GM18951 (cell line): ENCODE data around the gene RYR2.

Source experiments
- POLR2A ChIP-seq: IDR thresholded peaks from 4 replicates; pipeline ENCODE4 v1.6.1; 2011; ENCODE audit warnings: mild to moderate bottlenecking; ENCODE audit not compliant: insufficient read length, insufficient read depth; ENCODE audit errors: extremely low read depth
- in situ Hi-C: fragments of 300-500 bp; cut with MboI; formaldehyde crosslinking; loops from one replicate; pipeline ENCODE4 v1.12.0; 2022; ENCODE audit warnings: low sequenced_read_pairs, mixed read lengths, inconsistent platforms; ENCODE audit not compliant: unreplicated experiment

The RYR2 gene

DNA sequence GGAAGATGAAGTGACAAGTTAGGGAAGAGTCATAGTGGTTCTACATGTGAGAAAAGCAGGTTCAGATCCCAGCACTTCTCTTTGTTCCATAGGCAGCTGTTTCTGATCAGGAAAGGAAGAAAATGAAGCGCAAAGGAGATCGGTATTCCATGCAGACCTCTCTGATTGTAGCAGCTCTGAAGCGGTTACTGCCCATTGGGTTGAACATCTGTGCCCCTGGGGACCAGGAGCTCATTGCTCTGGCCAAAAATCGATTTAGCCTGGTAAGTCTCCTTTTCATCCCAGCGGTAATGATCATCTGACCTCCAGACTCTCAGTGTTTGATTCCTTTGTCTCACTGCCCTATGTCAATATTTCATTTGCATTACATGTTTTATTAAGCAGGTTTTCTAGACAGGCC is 675.1 kb downstream of the RYR2 start:
- TF ChIP-seq POLR2A: no peak
- in situ Hi-C loops: no loop called here

DNA sequence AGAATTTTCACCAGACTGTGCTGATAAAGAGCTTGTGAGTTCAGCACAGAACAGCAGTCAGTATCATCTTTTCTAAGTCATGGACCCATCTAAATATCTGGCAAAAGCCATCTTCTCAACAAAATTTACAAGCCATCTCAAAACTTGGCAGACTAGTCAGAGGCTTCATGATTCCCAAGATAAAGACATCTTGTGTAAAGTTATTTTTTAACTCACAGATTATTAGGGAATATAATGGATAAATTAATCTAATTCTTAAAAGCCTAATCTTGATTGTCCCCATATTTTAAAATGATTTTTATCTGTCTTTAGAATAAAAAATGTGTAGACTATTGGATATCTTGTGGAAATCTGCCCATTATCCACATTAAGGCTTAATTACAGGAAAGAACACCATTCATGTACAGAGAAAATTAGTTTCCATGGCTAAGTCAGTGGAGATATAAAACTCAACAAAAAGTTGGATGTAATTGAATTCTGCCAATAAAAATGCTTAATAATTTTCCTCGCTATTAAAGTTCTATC is 688.9 kb downstream of the RYR2 start:
- in situ Hi-C loops: no loop called here
- TF ChIP-seq POLR2A: no peak

DNA sequence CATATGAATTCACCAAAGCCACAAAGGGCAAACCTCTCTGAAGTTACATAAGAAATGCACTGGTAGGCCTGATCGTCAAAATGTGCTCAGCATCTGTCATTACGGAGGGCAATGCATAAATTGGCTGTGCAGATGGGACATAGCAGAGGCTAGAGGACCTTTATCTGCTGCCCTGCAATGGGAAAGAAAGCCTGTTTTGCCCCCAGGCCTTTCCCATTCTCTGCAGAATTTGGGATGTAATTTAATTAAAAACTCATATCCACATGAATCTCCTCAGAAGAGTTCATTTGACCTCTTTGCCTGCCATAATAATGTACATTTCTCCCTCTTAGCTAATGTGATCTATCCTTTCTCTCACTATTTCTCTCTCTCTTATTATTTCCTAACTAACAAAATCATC is 690.7 kb downstream of the RYR2 start:
- in situ Hi-C loops: no loop called here
- no peak for TF ChIP-seq POLR2A

DNA sequence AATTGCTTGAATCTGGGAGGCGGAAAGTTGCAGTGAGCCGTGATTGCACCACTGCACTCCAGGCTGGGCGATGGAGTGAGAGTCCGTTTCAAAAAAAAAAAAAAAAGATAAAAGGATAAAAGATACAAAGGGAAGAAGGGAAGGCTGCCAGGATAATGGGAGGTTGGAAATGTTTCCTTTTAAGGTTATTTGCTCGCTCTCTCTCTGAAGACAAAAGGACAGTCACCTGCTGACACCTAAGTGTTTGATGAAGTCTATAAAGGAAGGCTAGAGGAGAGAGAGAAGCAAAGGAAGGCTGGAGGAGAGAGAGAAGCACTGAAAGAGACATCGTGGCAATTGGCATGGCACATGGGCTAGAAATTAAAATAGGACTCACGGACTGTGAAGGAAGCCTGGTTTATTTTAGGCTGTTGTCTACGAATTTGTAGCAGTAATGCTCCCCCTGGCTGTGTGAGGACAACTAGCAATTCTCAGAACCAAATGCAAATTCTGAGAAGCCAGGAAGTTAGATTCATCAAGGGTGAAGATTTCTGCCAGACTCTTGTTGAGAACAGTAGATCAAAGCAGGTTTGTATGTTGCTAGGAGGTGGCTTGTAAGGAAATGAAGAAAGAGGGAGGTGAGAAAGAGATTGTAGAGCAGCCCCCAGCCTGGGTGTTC is 694.5 kb downstream of the RYR2 start:
- in situ Hi-C loops: no loop called here
- TF ChIP-seq POLR2A: no peak

DNA sequence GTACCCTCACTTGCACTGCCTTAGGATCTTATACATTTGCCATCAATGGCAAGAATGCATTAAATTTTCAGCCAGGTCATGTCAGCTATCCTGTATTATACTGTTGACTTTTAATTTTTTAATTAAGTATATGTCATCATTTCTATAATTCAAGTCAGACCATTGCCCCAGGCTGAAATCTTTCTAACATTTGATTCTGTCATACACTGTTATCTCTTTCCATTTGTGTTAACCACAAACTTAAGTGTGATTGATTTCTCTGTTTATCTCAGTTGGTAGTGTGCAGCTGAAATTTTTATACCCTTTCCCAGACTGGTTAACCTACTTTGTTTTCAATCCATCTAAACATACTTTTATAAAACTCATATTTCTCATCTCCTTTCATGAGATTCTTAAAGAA is 695.5 kb downstream of the RYR2 start:
- in situ Hi-C loops: no loop called here
- TF ChIP-seq POLR2A: no peak

DNA sequence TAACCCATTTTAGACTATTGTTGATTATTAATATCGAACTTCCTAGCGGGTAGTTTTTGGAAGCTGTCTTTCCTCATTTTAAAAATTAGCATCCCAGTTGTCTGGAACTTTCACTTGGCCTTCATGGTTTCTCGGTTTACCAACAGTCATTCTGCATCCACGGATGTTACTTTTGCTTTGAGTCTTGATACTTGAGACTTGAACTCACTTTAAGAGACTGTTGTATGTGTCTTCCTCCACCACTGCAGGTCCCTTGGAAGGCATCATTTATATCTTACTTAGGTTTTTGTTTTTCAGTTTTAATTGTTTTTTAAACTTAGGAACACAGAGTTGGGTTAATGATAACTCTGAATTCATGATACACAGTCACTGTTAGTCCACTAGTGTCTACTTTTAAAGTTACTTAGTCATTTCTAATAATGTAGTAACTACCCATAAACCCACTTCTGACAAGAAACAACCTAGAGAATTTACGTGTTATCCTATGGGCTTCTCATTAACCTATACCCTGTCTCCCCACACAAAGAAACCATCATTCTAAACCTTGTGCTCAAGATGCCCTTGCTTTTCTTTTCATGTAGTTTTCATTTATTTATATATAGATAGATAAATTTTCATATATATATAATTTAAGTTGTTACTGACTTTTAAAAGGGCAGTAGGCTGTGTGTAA is 696.1 kb downstream of the RYR2 start:
- in situ Hi-C loops: no loop called here
- TF ChIP-seq POLR2A: no peak

DNA sequence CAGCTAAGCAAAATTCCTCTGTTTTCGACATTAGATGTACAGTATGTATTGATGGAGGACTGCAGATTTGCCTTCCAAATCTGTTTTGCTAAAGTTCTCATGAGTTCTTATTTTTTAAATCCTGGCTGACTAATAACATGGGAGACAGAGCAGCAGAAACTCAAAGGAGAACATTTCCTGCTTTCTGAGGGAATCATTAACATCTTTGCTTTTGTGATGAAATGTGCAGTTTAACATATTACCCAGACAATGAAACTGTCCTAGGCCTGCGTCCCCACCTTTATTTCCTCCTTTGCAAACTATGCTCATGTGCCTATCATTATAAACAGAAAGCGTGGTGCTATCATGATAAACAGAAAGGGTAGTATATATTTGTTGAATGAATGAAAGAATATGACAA is 698.9 kb downstream of the RYR2 start:
- in situ Hi-C loops: no loop called here
- TF ChIP-seq POLR2A: no peak

DNA sequence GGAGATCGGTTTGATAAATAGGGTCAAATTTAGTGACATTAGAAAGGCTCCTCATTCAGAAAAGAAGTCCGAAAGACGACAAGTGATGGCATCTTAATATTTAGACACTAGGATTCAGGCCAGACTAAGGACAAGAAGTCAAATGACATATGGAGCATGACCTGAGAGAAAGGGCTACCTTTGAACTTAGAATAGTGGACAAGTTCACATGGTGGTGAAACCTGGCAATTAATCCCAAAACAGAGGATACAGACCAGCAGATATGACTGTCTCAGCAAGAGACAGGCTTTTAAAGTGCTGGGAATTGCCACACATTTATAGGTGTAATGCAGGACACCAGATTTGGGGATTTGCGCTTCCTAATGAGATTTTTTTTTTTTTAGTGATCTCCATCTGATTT is 703.6 kb downstream of the RYR2 start:
- in situ Hi-C loops: no loop called here
- no peak for TF ChIP-seq POLR2A

DNA sequence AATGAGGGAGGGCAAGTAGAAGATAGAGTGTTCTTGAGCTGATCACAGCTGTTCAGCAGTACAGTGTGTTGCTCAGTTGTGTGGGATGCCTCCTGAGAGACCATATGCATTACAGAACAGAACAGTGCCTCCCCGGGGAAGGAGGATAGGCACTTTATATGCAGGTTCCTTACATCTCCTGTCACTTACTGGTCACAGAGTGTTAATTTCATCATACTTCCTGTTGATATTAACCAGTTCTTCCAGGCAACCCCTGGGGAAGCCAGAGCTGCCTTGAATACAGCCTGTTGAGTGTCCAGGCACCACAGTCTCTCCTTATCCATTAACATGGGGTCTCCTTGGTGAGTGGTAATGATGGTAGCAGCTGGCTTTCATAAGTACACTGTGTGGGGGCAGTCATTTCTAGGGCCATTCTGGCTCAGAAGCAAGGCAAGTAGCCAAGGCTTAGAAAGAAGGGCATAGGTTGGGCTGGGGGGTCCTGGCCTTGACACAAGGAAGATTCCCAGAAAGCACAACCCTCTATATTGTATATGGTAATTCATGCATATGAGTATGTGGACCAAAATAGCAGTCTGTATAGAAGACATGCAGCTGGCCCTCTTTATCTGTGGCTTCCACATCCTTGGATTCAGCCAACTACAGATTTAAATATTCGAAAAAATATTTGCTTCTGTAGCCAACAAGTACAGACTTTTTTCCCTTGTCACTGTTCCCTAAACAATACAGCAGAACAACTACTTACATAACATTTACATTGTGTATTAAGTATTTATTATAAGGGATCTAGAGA is 706.4 kb downstream of the RYR2 start:
- no peak for TF ChIP-seq POLR2A
- in situ Hi-C loops: no loop called here

DNA sequence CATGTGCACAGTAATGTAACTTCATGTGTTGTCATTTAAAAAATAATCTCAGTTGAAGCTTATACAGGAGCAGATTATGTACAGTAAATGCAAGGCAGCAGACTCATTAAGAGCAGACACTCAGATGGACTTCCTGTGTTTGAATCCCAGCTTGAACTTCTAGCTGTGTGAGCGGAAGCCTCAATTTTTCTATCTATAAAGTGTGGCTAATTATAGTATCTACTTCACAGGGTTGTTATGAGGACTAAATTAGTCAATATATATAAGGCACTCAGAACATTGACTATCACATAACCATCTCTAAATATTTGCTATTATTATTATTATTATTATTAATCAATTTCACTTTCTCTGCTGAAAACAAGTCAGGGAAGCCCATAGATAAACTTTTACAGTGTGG is 707.1 kb downstream of the RYR2 start:
- no peak for TF ChIP-seq POLR2A
- in situ Hi-C loops: no loop called here

DNA sequence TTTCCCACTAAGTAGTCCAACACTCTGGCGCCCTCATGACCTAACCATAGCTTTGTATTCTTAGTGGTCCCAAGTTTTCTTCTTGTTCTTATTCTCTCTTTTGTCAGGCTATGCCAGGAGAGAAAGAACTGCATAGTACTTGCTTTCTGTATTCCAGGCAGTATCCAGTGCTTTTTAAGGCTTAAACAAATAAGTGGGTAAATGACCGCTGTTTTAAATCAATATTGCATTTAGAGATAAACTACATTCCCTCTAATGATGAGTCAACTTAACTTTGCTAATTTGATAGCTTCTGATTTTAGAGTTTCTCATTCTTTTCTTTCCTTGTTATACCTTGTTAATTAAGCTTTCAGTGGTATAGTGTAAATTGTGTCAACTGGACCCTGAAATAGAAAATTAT is 709.1 kb downstream of the RYR2 start:
- no peak for TF ChIP-seq POLR2A
- in situ Hi-C loops: no loop called here

DNA sequence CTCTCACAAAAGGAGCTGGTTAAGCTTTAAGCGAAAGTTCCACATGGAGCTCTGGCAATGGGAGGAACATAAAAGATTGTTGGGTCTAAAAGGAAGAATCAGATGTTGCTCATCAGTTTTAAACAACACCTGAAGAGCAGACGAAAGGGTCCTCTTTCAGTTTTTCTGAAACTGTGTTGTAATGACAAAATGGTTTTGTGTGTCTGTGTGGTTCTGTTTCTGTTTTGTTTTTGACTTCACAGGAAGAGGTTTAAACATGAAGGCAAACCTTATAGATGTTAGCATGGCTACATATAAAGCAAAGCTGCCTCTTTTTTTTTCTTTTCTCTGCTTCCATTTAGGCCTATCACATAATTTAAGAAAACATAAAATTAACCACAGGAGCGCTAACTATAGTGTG is 712.6 kb downstream of the RYR2 start:
- in situ Hi-C loops: no loop called here
- TF ChIP-seq POLR2A: no peak

DNA sequence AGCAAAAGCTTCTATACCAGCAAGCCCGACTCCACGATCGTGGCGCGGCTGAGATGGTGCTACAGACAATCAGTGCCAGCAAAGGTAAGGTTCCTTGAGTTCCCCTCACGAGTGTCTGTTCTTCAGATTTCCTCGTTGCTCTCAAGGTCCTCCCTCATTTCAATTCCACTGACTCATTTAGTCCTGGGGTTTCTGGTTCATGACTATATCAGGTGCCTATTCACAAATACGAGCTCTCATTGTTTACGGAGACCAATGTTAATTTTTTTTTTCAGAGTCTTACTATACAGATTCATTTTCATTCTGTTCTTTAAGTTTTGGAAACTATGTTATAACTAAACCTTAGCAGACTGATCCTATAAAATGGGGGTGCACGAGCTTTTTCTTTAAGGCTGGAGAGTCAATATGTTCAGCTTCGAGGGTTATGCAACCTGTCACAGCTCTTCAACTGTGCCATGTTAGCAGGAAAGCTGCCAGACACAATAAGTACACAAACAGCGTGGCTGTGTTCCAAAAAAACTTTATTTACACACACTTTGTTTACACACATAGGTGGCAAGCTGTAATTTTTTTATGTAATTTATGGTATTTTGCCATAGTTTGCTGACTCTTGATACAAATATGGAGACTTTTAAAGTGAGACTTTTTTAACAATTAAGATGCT is 714.5 kb downstream of the RYR2 start:
- TF ChIP-seq POLR2A: no peak
- in situ Hi-C loops: no loop called here
